Heart right ventricle (tissue), 16 donors: Measurements from ENCODE around the gene NFKBIB. TPM values are rescaled to one million over a fixed set of nuclear protein-coding genes. Genes with fewer than 3 reads are reported as not detected.

Experiments
- ATAC-seq, 8 donors: fragments of 200-7000 bp; cut with Tn5 transposase; one replicate each; pipeline ENCODE4 v1.9.1; 2020; ENCODE audit warnings: mild to moderate bottlenecking in 8 of 8, moderate library complexity in 8 of 8, moderate number of reproducible peaks in 1 of 8
- DNase-seq, 2 donors: peaks; one replicate each; pipeline ENCODE4 v3.0.0-alpha.2; 2020
- H3K27ac ChIP-seq, 10 donors: fragments of 200-600 bp; sonication (generic) in 2 of 10; one replicate each; pipeline versions ENCODE4 v1.5.0 to v1.8.0; 2020 to 2022; ENCODE audit warnings: mild to moderate bottlenecking in 3 of 10
- H3K27me3 ChIP-seq, 7 donors: fragments of 200-600 bp; one replicate each; pipeline ENCODE4 v1.8.0; 2021 to 2022; ENCODE audit warnings: mild to moderate bottlenecking in 2 of 7
- H3K36me3 ChIP-seq, 9 donors: fragments of 200-600 bp; sonication (generic) in 1 of 9; one replicate each; pipeline versions ENCODE4 v1.5.0 to v1.8.0; 2020 to 2022; ENCODE audit warnings: mild to moderate bottlenecking in 2 of 9
- H3K4me1 ChIP-seq, 9 donors: fragments of 200-600 bp; sonication (generic) in 1 of 9; one replicate each; pipeline versions ENCODE4 v1.5.0 to v1.8.0; 2020 to 2022; ENCODE audit warnings: mild to moderate bottlenecking in 4 of 9
- H3K4me3 ChIP-seq, 10 donors: fragments of 200-600 bp; sonication (generic) in 2 of 10; one replicate each; pipeline versions ENCODE4 v1.5.0 to v1.8.0; 2020 to 2022; ENCODE audit warnings: mild to moderate bottlenecking in 7 of 10, moderate library complexity in 2 of 10
- H3K9me3 ChIP-seq, 11 donors: fragments of 200-600 bp in 10 of 11; sonication (generic) in 2 of 11; one replicate each; pipeline versions ENCODE4 v1.5.0 to v1.8.0; 2013 to 2022; ENCODE audit warnings: mild to moderate bottlenecking in 2 of 11, control low read depth in 1 of 11, moderate library complexity in 1 of 11
- CTCF ChIP-seq, 9 donors: fragments of 200-600 bp; sonication (generic) in 2 of 9; IDR thresholded peaks; one replicate each; pipeline versions ENCODE4 v1.5.0 to v1.8.0; 2021 to 2022; ENCODE audit warnings: antibody characterized with exemption in 9 of 9, mild to moderate bottlenecking in 5 of 9, moderate library complexity in 1 of 9
- WGBS, 2 donors: extraction: QIAGEN DNeasy Blood & Tissue Kit; methylation state at CpG; one replicate each; pipeline ENCODE4 v1.1.7; 2013; ENCODE audit warnings: inconsistent platforms in 1 of 2; 5-methylcytosine and 5-hydroxymethylcytosine counted together
- intact Hi-C, 10 donors: fragments of 100-400 bp; cut with DNase I; formaldehyde crosslinking; loops; one replicate each; pipeline versions ENCODE4 v1.11.1 to v1.14.2; 2022
- polyA plus RNA-seq, 2 donors: library from polyadenylated mRNA; stranded (reverse); fragments of 200-250 nt; gene quantifications; one replicate each; pipeline ENCODE4 v1.2.3, GENCODE V29; 2013
- total RNA-seq, 10 donors: library from RNA; stranded (reverse); fragmentation: NEBNext Ultra II Directional in 3 of 10; extraction: Animal tissue kit (Norgen Biotek cat#: 25700) in 3 of 10; gene quantifications; one replicate each; pipeline versions ENCODE4 v1.2.1 to v1.2.4, GENCODE V29; 2021 to 2023
- donor health status: Arrhythmogenic right ventricular cardiomyopathy.
- donor health status: ischemic (EF 13 %, LVEDD 7.1; RV severe dilation, severe dysfunction).
- donor health status: healthy with polysubstance abuse.
- donor health status: DM: no; HTN: yes; CAD: no.
- donor health status: DM: no; HTN: no; CAD: no.
- donor health status: ischemic (EF 25% LVEDD 6.9; RV normal size, moderate dysfunction).
- donor health status: ischemic (EF 25% LVEDD 5.7; RV mildly dilated, moderate dysfunction).
- donor health status: healthy.
- donor health status: DM: yes; HTN: yes; CAD: no.
- donor health status: Ischemic cardiomyopathy.
- donor health status: ischemic (EF 35%, LVEDD 5.7; RV mildly dilated, moderate dysfunction).
- donor health status: nonischemic (EF 11% LVEDD 7.7; RV severe dilation, severe dysfunction).
- donor health status: DM: yes; HTN: yes; CAD: no.
- donor health status: PGD.
- donor health status: ischemic (EF 29% LVEDD 5.4; RV normal size, mild dysfunction).
- donor health status: nonischemic (EF 23%, LVEDD 6.1; RV moderate dilation, normal function).

Gene NFKBIB
- total and polyA plus RNA-seq, 12 donors: 16.1 to 79.8 (median 22.7) TPM

GRCh38 chr19:38929929-38930775 lies 30.4 kb downstream of the NFKBIB start, which contains the start of gene SARS2:
Gene SARS2 (minus strand): TSS chr19:38930763. CDS start chr19:38930736, 27 bp downstream.
- 3 to 4% methylated on average over 49 of the region's 49 CpGs for WGBS, 2 donors
- H3K9me3 ChIP-seq: peaks cover 0 to 7% (median 0%) of the 10 kb centered on the region in 11 donors
- intact Hi-C loops: loop anchor here in 7 of 10 donors (1.0 to 10.0 kb wide), 14 partner anchors 81 to 535 kb away; partner anchors contain the start of genes FAM98C (in 4 of the 7), ACTN4 (in 2 of the 7), EIF3K (in 1 of the 7) and HNRNPL (in 1 of the 7)
- H3K27ac ChIP-seq: peak within 1 kb of the TSS; percentile 74 to 94 (median 88)
- H3K4me1 ChIP-seq: peaks cover 9 to 45% (median 30%) of the 10 kb centered on the region in 9 donors
- H3K27me3 ChIP-seq: no peaks in the 10 kb centered on the region
- H3K4me3 ChIP-seq: peak within 1 kb of the TSS; percentile 64 to 93 (median 74)
- DNase-seq (peak; percentile 91 to 93), ATAC-seq (peak; percentile 87 to 95 (median 90))
- H3K36me3 ChIP-seq: peaks cover 0 to 34% (median 5%) of the 10 kb centered on the region in 9 donors
- peak; percentile 99 to 100 (median 100) for TF ChIP-seq CTCF (IDR thresholded peaks at IDR 0.05)

- peak; percentile 95 to 99 (median 98) for ATAC-seq
- TF ChIP-seq CTCF (IDR thresholded peaks at IDR 0.05): no peak
- Histone ChIP-seq H3K4me1 (peaks cover 9 to 45% (median 30%) of the 10 kb centered on the region in 9 donors), H3K4me3 (peak within 1 kb of the TSS; percentile 64 to 93 (median 74)), H3K9me3 (peaks cover 0 to 10% (median 0%) of the 10 kb centered on the region in 11 donors), H3K27me3 (no peaks in the 10 kb centered on the region), H3K36me3 (peaks cover 0 to 26% (median 3%) of the 10 kb centered on the region in 9 donors), H3K27ac (peak within 1 kb of the TSS; percentile 74 to 94 (median 88))
- 1% methylated on average over 40 of the region's 40 CpGs for WGBS, 2 donors
- intact Hi-C loops: loop anchor here in 6 of 10 donors (1.0 to 10.0 kb wide), 12 partner anchors 82 to 529 kb away; partner anchors contain the start of genes FAM98C (in 4 of the 6), ACTN4 (in 1 of the 6), EIF3K (in 1 of the 6) and HNRNPL (in 1 of the 6)
- peak; percentile 97 to 99 for DNase-seq
These were observed 31.2 kb downstream of the NFKBIB start, which contains the start of gene MRPS12 for GRCh38 chr19:38930776-38931520. Gene MRPS12 (plus strand): TSS chr19:38930944. CDS start chr19:38931295, 351 bp downstream.

GRCh38 chr19:38931521-38931793 lies 31.7 kb downstream of the NFKBIB start:
- WGBS, 2 donors: 30 to 33% methylated on average over 8 of the region's 8 CpGs
- no peak for ATAC-seq
- Histone ChIP-seq H3K27me3 (no peaks in the 10 kb centered on the region), H3K36me3 (peaks cover 0 to 25% (median 3%) of the 10 kb centered on the region in 9 donors), H3K4me3 (peak overlapping the region; percentile 64 to 93 (median 74)), H3K9me3 (peaks cover 0 to 10% (median 0%) of the 10 kb centered on the region in 11 donors), H3K4me1 (peaks cover 9 to 45% (median 30%) of the 10 kb centered on the region in 9 donors), H3K27ac (peak overlapping the region in 9 of 10 donors; percentile 77 to 94 (median 88))
- intact Hi-C loops: loop anchor here in 5 of 10 donors (2.0 to 10.0 kb wide), 10 partner anchors 197 to 529 kb away; partner anchors contain the start of genes FAM98C (in 4 of the 5) and ACTN4 (in 1 of the 5)
- TF ChIP-seq CTCF (IDR thresholded peaks at IDR 0.05): no peak
- no peak for DNase-seq
